AG09309 (cell line): Measurements from ENCODE around the gene SATL1.
"Not testable (repeated sequence)": the region's sequence is repeated elsewhere in the genome, so short reads cannot be mapped to it uniquely, and the experiment has no call there.

ENCODE experiments used
- DNase-seq: peaks from one replicate; pipeline ENCODE4 v3.0.0-alpha.2; 2010; ENCODE audit warnings: low read depth
- H3K4me3 ChIP-seq: 2 replicates; pipeline ENCODE4 v1.5.1; 2011; ENCODE audit warnings: mild to moderate bottlenecking, low read depth, low read length, moderate library complexity; ENCODE audit not compliant: control insufficient read depth
- TF ChIP-seq, protein P1 (sequence below): IDR thresholded peaks from 2 replicates; pipeline ENCODE4 v1.5.1; 2011; ENCODE audit warnings: mild to moderate bottlenecking, low read depth, low read length, inconsistent platforms; ENCODE audit not compliant: insufficient read depth, control insufficient read depth; ENCODE audit errors: missing control alignments

The SATL1 gene

GRCh38 chrX:85112293-85112692 lies 131.3 kb downstream of the SATL1 start:
- DNase-seq = no peak
- TF ChIP-seq, protein P1, sequence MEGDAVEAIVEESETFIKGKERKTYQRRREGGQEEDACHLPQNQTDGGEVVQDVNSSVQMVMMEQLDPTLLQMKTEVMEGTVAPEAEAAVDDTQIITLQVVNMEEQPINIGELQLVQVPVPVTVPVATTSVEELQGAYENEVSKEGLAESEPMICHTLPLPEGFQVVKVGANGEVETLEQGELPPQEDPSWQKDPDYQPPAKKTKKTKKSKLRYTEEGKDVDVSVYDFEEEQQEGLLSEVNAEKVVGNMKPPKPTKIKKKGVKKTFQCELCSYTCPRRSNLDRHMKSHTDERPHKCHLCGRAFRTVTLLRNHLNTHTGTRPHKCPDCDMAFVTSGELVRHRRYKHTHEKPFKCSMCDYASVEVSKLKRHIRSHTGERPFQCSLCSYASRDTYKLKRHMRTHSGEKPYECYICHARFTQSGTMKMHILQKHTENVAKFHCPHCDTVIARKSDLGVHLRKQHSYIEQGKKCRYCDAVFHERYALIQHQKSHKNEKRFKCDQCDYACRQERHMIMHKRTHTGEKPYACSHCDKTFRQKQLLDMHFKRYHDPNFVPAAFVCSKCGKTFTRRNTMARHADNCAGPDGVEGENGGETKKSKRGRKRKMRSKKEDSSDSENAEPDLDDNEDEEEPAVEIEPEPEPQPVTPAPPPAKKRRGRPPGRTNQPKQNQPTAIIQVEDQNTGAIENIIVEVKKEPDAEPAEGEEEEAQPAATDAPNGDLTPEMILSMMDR = no peak
- no peak overlapping the region for H3K4me3 ChIP-seq

GRCh38 chrX:85111347-85111746 lies 132.2 kb downstream of the SATL1 start:
- no peak overlapping the region for H3K4me3 ChIP-seq
- DNase-seq = no peak
- TF ChIP-seq, protein P1 = peak; percentile 60

DNA sequence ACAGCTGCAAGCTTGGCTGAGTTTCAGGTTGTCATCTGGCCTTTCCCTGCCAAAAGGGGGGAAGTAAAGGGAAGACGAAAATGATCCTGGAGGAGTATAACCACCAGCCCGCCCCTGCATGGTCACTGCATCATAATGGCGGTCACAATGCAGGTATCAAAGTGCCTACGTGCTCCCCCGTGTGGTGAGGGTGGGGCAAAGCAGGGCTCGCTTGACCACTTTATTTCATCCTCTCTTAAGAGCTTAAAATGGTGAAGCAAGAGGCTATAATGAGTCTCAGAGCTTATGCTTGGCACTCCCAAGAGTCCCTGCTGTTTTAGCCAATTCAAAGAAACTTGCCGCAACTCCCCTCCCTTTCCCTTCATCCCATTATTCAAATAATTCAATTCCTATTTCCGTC lies 134.3 kb downstream of the SATL1 start:
- no peak overlapping the region for H3K4me3 ChIP-seq
- TF ChIP-seq, protein P1 = peak; percentile 47
- DNase-seq = no peak

DNA sequence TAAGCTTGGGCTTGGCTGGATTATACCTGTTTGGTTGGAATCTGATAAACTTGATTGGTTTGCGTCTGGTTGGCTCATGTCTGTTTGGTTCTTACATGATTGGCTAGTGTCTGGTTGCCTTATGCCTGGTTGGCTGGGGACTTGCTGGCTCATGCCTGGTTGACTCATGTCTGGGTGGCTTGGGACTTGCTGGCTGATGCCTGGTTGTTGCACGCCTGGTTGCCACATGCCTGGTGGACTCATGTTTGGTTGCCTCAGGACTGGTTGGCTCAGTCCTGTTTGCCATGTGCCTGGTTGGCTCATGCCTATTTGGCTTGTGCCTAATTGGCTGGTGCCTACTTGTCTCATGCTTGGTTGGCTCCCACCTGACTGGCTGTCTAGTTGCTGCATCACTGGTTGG lies 135.4 kb downstream of the SATL1 start:
- TF ChIP-seq, protein P1 = no peak
- H3K4me3 ChIP-seq = no peak overlapping the region
- DNase-seq = no peak

DNA sequence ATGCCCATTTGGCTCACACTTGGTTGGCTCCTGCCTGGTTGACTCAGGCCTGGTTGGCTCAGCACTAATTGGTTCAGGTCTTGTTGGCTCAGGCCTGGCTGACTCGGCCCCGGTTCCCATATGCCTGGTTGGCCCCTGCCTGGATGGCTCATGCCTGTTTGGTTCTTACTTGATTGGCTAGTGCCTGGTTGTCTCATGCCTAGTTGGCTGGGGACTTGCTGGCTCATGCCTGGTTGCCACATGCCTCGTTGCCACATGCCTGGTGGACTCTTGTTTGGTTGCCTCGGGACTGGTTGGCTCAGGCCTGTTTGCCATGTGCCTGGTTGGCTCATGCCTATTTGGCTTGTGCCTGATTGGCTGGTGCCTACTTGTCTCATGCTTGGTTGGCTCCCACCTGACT lies 136.2 kb downstream of the SATL1 start:
- no peak overlapping the region for H3K4me3 ChIP-seq
- no peak for DNase-seq
- TF ChIP-seq, protein P1 = no peak

DNA sequence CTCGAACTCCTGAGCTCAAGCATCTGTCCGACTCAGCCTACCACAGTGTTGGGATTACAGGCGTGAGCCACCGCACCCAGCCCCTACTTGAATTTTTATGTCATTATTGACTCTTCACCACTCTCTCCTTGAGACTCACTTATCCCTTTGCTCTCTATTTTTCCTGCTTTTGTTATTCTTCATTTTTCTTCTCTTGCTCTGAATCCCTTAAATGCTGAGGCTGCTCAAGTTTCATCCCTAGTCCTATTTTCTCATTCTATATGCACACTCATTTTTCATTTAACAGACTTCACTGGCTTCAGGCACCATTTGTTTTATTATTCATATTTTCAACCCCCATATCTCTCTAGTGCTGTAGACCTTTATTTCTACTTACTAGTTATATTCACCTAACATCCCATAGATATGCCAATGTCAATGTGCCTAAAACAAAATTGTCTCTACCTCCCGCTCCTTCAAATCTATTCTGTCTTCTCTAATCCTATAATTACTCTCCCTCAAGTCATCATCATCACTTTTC lies 154.2 kb downstream of the SATL1 start:
- no peak overlapping the region for H3K4me3 ChIP-seq
- no peak for DNase-seq
- TF ChIP-seq, protein P1 = no peak

- DNase-seq = peak; percentile 4
- H3K4me3 ChIP-seq = no peak overlapping the region
- TF ChIP-seq, protein P1 = peak; percentile 86
These were observed 158.7 kb downstream of the SATL1 start for GRCh38 chrX:85084770-85085393.

- H3K4me3 ChIP-seq, DNase-seq: not testable (repeated sequence)
These were observed 166.3 kb downstream of the SATL1 start for GRCh38 chrX:85077247-85077646.
